Activated CD8-positive, alpha-beta memory T cell treated with anti-CD3 and anti-CD28 coated beads for 48 hours (primary cell): ENCODE measurements around the gene GNA12.
"Not testable (repeated sequence)": the region's sequence is repeated elsewhere in the genome, so short reads cannot be mapped to it uniquely, and the experiment has no call there.

ENCODE experiments used
- DNase-seq, 3 experiments: peaks; one replicate each; pipeline ENCODE4 v3.0.0-alpha.2; 2020; ENCODE audit warnings: low read depth in 2 of 3, low spot score in 2 of 3

Gene GNA12

GRCh38 chr7:2680256-2680655 is 163.9 kb downstream of the GNA12 start:
- DNase-seq: no peak

GRCh38 chr7:2679135-2680127 is 164.7 kb downstream of the GNA12 start:
- DNase-seq: not testable (repeated sequence)

GRCh38 chr7:2678454-2678853 is 165.7 kb downstream of the GNA12 start:
- DNase-seq: not testable (repeated sequence)
